ENCODE measurements around the gene PTPA. TPM values are rescaled to one million over a fixed set of nuclear protein-coding genes. Genes with fewer than 3 reads are reported as not detected.
A peak's percentile ranks its signal among the peaks of the same experiment; 100 is the strongest.

The PTPA gene
- polyA plus RNA-seq, 1 experiment: 140 TPM

DNA sequence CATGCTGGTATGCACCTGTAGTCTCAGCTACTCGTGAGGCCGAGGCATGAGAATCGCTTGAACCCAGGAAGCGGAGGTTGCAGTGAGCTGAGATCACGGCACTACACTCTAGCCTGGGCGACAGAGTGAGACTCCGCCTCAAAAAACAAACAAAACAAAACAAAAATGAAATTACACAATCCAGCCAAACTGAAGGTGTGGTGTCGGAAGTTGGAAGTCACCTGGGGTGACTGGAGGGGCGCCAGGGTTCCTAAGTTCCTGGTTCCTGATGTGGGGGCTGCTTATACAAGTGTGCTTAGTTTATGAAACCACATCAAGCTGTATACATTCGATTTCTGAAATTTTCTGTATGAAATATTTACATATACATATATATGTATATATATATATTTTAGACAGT is 34.0 kb upstream of the PTPA start:
- Histone ChIP-seq H3K27ac (ENCODE audit: low read depth, low read length) (no peak overlapping the region), H3K9me3 (ENCODE audit: control insufficient read depth, insufficient read depth, low read length) (no peaks in the 10 kb centered on the region), H3K27me3 (ENCODE audit: control insufficient read depth, insufficient read depth, low read length) (no peaks in the 10 kb centered on the region), H3K4me3 (ENCODE audit: low read depth, low read length) (no peak overlapping the region)
- ChIA-PET POLR2A (no interaction called here), CTCF (no interaction called here)
- TF ChIP-seq, protein P1, sequence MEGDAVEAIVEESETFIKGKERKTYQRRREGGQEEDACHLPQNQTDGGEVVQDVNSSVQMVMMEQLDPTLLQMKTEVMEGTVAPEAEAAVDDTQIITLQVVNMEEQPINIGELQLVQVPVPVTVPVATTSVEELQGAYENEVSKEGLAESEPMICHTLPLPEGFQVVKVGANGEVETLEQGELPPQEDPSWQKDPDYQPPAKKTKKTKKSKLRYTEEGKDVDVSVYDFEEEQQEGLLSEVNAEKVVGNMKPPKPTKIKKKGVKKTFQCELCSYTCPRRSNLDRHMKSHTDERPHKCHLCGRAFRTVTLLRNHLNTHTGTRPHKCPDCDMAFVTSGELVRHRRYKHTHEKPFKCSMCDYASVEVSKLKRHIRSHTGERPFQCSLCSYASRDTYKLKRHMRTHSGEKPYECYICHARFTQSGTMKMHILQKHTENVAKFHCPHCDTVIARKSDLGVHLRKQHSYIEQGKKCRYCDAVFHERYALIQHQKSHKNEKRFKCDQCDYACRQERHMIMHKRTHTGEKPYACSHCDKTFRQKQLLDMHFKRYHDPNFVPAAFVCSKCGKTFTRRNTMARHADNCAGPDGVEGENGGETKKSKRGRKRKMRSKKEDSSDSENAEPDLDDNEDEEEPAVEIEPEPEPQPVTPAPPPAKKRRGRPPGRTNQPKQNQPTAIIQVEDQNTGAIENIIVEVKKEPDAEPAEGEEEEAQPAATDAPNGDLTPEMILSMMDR (IDR thresholded peaks at IDR 0.05; ENCODE audit: low read depth, low read length): no peak
- DNase-seq (ENCODE audit: low read depth, low spot score): no peak

DNA sequence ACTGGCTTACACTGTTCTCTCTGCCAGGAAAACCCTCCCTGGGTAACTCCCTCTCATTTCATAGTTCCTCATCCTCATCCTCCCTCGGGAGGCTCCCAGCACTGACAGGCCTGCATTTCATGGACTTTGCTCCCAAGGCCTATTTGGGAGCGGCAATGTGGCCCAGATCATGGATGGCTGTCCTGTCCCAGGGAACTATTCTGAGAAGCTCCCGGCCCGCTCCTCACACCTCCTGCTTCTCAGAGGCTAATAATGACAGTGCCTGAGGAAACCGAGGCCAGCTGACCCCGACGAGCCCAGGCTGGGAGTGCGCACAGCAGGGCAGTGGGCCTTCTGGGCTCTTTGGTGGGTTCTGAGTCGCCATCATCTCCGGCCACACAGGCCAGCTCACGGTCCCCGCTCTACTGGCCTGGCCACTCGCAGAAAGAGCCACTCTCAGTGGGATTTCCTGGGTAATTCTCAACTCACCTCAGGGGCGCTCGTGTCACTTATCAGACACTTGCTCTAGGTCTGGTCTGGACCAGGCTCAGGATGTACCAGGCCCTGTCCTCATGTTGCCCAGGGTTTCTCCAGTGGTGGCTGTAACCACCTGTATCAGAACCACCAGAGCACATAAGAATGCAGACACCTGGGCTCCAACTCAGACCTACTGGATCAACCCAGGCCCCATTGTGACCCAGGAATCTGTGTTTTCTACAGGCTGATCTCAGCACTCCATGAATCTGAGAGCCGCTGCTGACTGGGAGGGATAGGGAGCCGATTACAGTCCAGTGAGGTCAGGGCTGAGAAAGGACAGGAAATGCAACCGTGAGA is 32.3 kb upstream of the PTPA start:
- DNase-seq (ENCODE audit: low read depth, low spot score): no peak
- no peak overlapping the region for H3K27ac ChIP-seq (ENCODE audit: low read depth, low read length)
- no peaks in the 10 kb centered on the region for H3K27me3 ChIP-seq (ENCODE audit: control insufficient read depth, insufficient read depth, low read length)
- H3K4me3 ChIP-seq (ENCODE audit: low read depth, low read length): no peak overlapping the region
- CTCF ChIA-PET: no interaction called here
- H3K9me3 ChIP-seq (ENCODE audit: control insufficient read depth, insufficient read depth, low read length): no peaks in the 10 kb centered on the region
- TF ChIP-seq, protein P1 (IDR thresholded peaks at IDR 0.05; ENCODE audit: low read depth, low read length): no peak
- POLR2A ChIA-PET: no interaction called here

- ChIA-PET CTCF (interaction anchor here (0.8 kb wide), 1 partner anchor 52 kb away, joined by 3 read pairs; the partner anchor contains the start of gene SH3GLB2), POLR2A (no interaction called here)
- TF ChIP-seq, protein P1 (IDR thresholded peaks at IDR 0.05; ENCODE audit: low read depth, low read length): no peak
- no peak for DNase-seq (ENCODE audit: low read depth, low spot score)
- Histone ChIP-seq H3K27me3 (ENCODE audit: control insufficient read depth, insufficient read depth, low read length) (no peaks in the 10 kb centered on the region), H3K27ac (ENCODE audit: low read depth, low read length) (no peak overlapping the region), H3K4me3 (ENCODE audit: low read depth, low read length) (peak overlapping the region; percentile 86), H3K9me3 (ENCODE audit: control insufficient read depth, insufficient read depth, low read length) (no peaks in the 10 kb centered on the region)
Observed at GRCh38 chr9:129079829-129080228, 31.4 kb upstream of the PTPA start.

- DNase-seq (ENCODE audit: low read depth, low spot score): no peak
- no peaks in the 10 kb centered on the region for H3K27me3 ChIP-seq (ENCODE audit: control insufficient read depth, insufficient read depth, low read length)
- CTCF ChIA-PET: interaction anchor here (0.8 kb wide), 1 partner anchor 52 kb away, joined by 3 read pairs; the partner anchor contains the start of gene SH3GLB2
- TF ChIP-seq, protein P1 (IDR thresholded peaks at IDR 0.05; ENCODE audit: low read depth, low read length): no peak
- no peaks in the 10 kb centered on the region for H3K9me3 ChIP-seq (ENCODE audit: control insufficient read depth, insufficient read depth, low read length)
- POLR2A ChIA-PET: interaction anchor here (0.6 to 1.6 kb wide), 2 partner anchors 11 to 543 kb away, joined by 3 to 5 read pairs; no protein-coding TSS in a partner anchor
- H3K27ac ChIP-seq (ENCODE audit: low read depth, low read length): no peak overlapping the region
- H3K4me3 ChIP-seq (ENCODE audit: low read depth, low read length): peak overlapping the region; percentile 86
Observed at GRCh38 chr9:129080298-129080600, 31.0 kb upstream of the PTPA start.
